ENCODE measurements around the gene UMOD.

Gene UMOD

GRCh38 chr16:20301840-20302239 is 50.7 kb downstream of the UMOD start:
- DNase-seq (ENCODE audit: low spot score), result no peak

- DNase-seq (ENCODE audit: low spot score), result peak; percentile 49
These were observed 52.0 kb downstream of the UMOD start for GRCh38 chr16:20300312-20301097.

GRCh38 chr16:20298452-20298851 is 54.1 kb downstream of the UMOD start:
- DNase-seq (ENCODE audit: low spot score), result no peak

- DNase-seq (ENCODE audit: low spot score), result no peak
These were observed 61.0 kb downstream of the UMOD start for GRCh38 chr16:20291208-20292206.

- no peak for DNase-seq (ENCODE audit: low spot score)
These were observed 62.9 kb downstream of the UMOD start for GRCh38 chr16:20289571-20289970.

GRCh38 chr16:20285993-20286499 is 66.5 kb downstream of the UMOD start:
- DNase-seq (ENCODE audit: low spot score), result no peak

Data from germinal center (tissue), 1 donor.